ENCODE measurements around the gene FARS2.

- no peak for TF ChIP-seq ZNF488 (tag by site-specific recombination; IDR thresholded peaks at IDR 0.05)
- no peak for TF ChIP-seq BCL11B (tag by site-specific recombination; IDR thresholded peaks at IDR 0.05; ENCODE audit: low read depth)
Measured at GRCh38 chr6:5442916-5443315, 181.6 kb downstream of the FARS2 start.
